ES-I3 (cell line): ENCODE data around the gene MAG.

Experiments
- H3K36me3 ChIP-seq: 2 replicates; pipeline ENCODE4 v1.6.1; 2013; ENCODE audit warnings: mild to moderate bottlenecking, low read length, control low read depth, moderate library complexity; ENCODE audit not compliant: insufficient read depth
- H3K4me1 ChIP-seq: 2 replicates; pipeline ENCODE4 v1.6.1; 2013; ENCODE audit warnings: mild to moderate bottlenecking, control low read depth, low read length; ENCODE audit not compliant: insufficient read depth
- H3K9ac ChIP-seq: 2 replicates; pipeline ENCODE4 v1.6.1; 2013; ENCODE audit warnings: low read depth, mild to moderate bottlenecking, low read length, moderate library complexity
- H3K9me3 ChIP-seq: 2 replicates; pipeline ENCODE4 v1.6.1; 2013; ENCODE audit warnings: mild to moderate bottlenecking, low read length, moderate library complexity; ENCODE audit not compliant: control insufficient read depth, insufficient read depth

The MAG gene

DNA sequence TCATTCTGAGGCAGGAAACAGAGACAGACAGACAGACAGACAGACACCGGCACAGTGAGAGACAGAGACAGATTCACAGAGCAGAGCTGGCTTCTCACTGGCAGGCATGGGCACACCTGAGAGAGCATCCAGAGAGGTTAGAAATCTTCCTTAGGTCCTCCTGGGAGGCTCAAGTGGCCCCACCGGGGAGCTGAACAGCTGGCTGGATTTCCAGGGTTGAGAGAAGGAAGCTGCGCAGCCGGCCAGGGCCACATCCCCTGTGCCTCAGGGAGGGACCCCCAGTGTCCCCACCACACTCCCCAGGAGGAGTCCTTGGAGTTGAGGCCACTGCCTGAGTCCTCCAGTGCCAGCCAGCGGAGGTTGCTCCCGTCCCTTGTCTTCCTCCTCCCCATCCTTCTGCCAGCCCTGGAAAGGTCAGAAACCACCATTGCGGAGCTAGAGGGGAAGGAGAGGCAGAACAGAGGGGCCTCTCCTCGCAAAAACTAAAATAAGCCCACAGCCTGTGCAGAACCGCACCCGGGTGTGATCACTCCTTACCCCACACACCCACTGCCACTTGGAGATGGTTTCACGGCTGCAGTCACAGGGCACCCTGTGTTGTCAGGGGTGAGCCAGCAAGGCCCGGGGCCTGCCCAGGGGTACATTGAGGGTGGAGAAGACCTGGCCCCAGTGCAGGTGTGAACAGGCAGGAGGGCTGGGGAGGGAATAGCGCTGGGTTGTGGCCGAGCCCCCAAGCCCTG is 70.5 kb downstream of the MAG start:
- Histone ChIP-seq H3K36me3 (no peaks in the 10 kb centered on the region), H3K4me1 (no peaks in the 10 kb centered on the region; the same call in 1 of the 2 replicates), H3K9me3 (no peaks in the 10 kb centered on the region), H3K9ac (no peak overlapping the region)

DNA sequence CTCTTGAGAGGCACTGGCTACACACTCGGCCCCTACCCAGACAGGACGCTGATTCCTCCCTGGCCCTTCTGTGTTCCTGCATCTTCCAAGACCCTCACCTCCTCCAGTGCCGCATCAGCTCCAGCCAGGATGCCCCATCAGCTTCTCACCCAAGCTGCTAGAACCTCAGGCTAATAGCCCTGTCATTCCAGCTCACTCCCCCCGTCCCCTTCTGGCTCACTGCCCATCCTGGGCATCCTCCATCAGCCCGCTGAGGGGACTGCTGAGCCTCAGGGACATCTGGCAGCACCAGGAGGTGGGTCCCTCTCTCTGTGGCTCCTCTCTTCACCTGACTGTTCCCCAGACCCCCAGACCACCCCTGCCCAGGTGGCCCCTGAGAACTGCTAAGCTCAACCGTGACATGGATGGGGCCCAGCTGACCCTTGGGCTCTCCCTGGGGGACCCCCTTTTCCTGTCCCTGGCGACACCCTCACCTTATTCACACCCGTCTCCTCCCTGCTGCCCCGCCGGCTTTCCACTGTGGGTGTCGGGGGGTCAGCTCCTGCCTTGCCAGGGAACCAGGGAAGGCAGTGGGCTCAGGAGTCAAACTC is 71.1 kb downstream of the MAG start:
- no peaks in the 10 kb centered on the region for H3K36me3 ChIP-seq
- no peaks in the 10 kb centered on the region for H3K9me3 ChIP-seq
- no peaks in the 10 kb centered on the region for H3K4me1 ChIP-seq

More for the DNA sequence above, 71.1 kb downstream of the MAG start:
- H3K9ac ChIP-seq = no peak overlapping the region
